ACC112 (cell line): ENCODE results near the gene NR2E3.
"Not testable (repeated sequence)": the region's sequence is repeated elsewhere in the genome, so short reads cannot be mapped to it uniquely, and the experiment has no call there.

Source experiments
- H2AFZ ChIP-seq: fragments of 200-600 bp; sonication (generic); one replicate; pipeline ENCODE4 v1.6.0; 2017; ENCODE audit warnings: antibody characterized with exemption, low read length; ENCODE audit not compliant: unreplicated experiment
- H3K27ac ChIP-seq: fragments of 200-600 bp; sonication (generic); 2 replicates; pipeline ENCODE4 v1.5.1; 2014; ENCODE audit warnings: low read depth, mild to moderate bottlenecking, antibody characterized with exemption, low read length, moderate library complexity
- H3K27me3 ChIP-seq: fragments of 200-600 bp; sonication (generic); 2 replicates; pipeline ENCODE4 v1.6.1; 2014; ENCODE audit warnings: mild to moderate bottlenecking, antibody characterized with exemption, low read length, moderate library complexity, mixed read lengths; ENCODE audit not compliant: insufficient read depth
- H3K36me3 ChIP-seq: fragments of 200-600 bp; sonication (generic); 2 replicates; pipeline ENCODE4 v1.6.1; 2016; ENCODE audit warnings: mild to moderate bottlenecking, antibody characterized with exemption, low read length, moderate library complexity, mixed read lengths; ENCODE audit not compliant: insufficient read depth
- H3K4me1 ChIP-seq: fragments of 200-600 bp; sonication (generic); one replicate; pipeline ENCODE4 v1.6.1; 2016; ENCODE audit warnings: low read length, mixed read lengths; ENCODE audit not compliant: insufficient read depth, unreplicated experiment, control insufficient read depth
- H3K4me3 ChIP-seq: fragments of 200-600 bp; sonication (generic); 2 replicates; pipeline ENCODE4 v1.5.1; 2014; ENCODE audit warnings: mild to moderate bottlenecking, low read depth, low read length
- H3K79me2 ChIP-seq: fragments of 200-600 bp; sonication (generic); one replicate; pipeline ENCODE4 v1.6.0; 2016; ENCODE audit warnings: low read length; ENCODE audit not compliant: control insufficient read depth, unreplicated experiment, insufficient read depth

The NR2E3 gene

GRCh38 chr15:71858232-71858631, 47.9 kb downstream of the NR2E3 start:
- not testable (repeated sequence) for H3K27me3 ChIP-seq, H3K27ac ChIP-seq, H3K36me3 ChIP-seq, H2AFZ ChIP-seq, H3K4me1 ChIP-seq, H3K79me2 ChIP-seq, H3K4me3 ChIP-seq
